Mesodermal cell (in vitro differentiated cells): ENCODE results near the gene TRUB1.
"Not testable (repeated sequence)": the region's sequence is repeated elsewhere in the genome, so short reads cannot be mapped to it uniquely, and the experiment has no call there.

Source experiments
- H3K27ac ChIP-seq: 2 replicates; pipeline ENCODE4 v1.7.0; 2013; ENCODE audit warnings: mild to moderate bottlenecking, low read depth, low read length, moderate library complexity; ENCODE audit not compliant: severe bottlenecking
- H3K36me3 ChIP-seq: 2 replicates; pipeline ENCODE4 v1.7.1; 2013; ENCODE audit warnings: mild to moderate bottlenecking, low read length, moderate library complexity; ENCODE audit not compliant: control insufficient read depth, insufficient read depth
- H3K4me1 ChIP-seq: one replicate; pipeline ENCODE4 v1.7.1; 2013; ENCODE audit warnings: mild to moderate bottlenecking, low read length; ENCODE audit not compliant: insufficient read depth, control insufficient read depth, poor library complexity, severe bottlenecking
- H3K4me3 ChIP-seq: 2 replicates; pipeline ENCODE4 v1.7.0; 2013; ENCODE audit warnings: low read length, control low read depth, mild to moderate bottlenecking; ENCODE audit not compliant: insufficient read depth, poor library complexity, severe bottlenecking; ENCODE audit errors: extremely low read depth
- H3K9me3 ChIP-seq: 2 replicates; pipeline ENCODE4 v1.7.1; 2013; ENCODE audit warnings: mild to moderate bottlenecking, low read length, moderate library complexity; ENCODE audit not compliant: control insufficient read depth
- WGBS, 2 experiments: methylation state at CpG; one replicate each; pipeline ENCODE4 v1.1.5; 2013; ENCODE audit warnings: missing lambda C conversion rate in 2 of 2; ENCODE audit not compliant: insufficient coverage in 2 of 2; 5-methylcytosine and 5-hydroxymethylcytosine counted together

Gene TRUB1

GRCh38 chr10:114923551-114923950 is 14.4 kb upstream of the TRUB1 start:
- Histone ChIP-seq H3K36me3 (no peaks in the 10 kb centered on the region), H3K4me3 (no peak overlapping the region), H3K4me1 (peaks cover 14% of the 10 kb centered on the region), H3K27ac (no peak overlapping the region), H3K9me3 (no peaks in the 10 kb centered on the region)
- 100% methylated on average over 1 of the region's 2 CpGs for WGBS, 2 experiments

- Histone ChIP-seq H3K9me3 (no peaks in the 10 kb centered on the region), H3K4me1 (peaks cover 12% of the 10 kb centered on the region), H3K4me3 (no peak overlapping the region), H3K27ac (peak overlapping the region; percentile 67), H3K36me3 (no peaks in the 10 kb centered on the region)
- 80 to 92% methylated on average over 1 to 2 of the region's 3 CpGs for WGBS, 2 experiments
Measured at GRCh38 chr10:114925587-114926586, 12.1 kb upstream of the TRUB1 start.

DNA sequence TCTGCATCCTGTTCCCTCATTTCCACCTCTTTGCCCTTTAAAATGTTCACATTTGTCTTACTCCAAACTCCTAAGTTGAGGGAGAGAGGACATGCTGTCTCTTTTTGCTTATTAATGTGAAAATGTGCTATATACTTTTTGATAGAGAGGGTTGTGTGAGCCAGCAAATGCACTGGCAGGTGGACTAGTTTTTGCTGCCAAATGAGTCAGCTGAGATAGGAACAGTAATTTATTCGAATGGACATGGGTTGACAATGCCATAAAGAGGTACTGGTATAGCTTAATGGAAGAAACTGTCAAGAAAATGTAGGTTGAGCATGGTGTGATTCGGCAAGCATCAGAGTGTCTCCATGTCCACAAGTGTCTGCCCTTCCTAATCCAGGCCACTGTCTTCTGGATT is 9.2 kb upstream of the TRUB1 start:
- 62 to 92% methylated on average over 2 of the region's 2 CpGs for WGBS, 2 experiments
- H3K36me3 ChIP-seq, result no peaks in the 10 kb centered on the region
- peaks cover 12% of the 10 kb centered on the region for H3K4me1 ChIP-seq
- H3K27ac ChIP-seq, result no peak overlapping the region
- no peak overlapping the region for H3K4me3 ChIP-seq
- H3K9me3 ChIP-seq, result peaks cover 4% of the 10 kb centered on the region

- 86 to 90% methylated on average over 2 of the region's 4 CpGs for WGBS, 2 experiments
- Histone ChIP-seq H3K4me1 (peaks cover 9% of the 10 kb centered on the region), H3K27ac (no peak overlapping the region), H3K4me3 (no peak overlapping the region), H3K9me3 (peaks cover 4% of the 10 kb centered on the region), H3K36me3 (no peaks in the 10 kb centered on the region)
Measured at GRCh38 chr10:114930320-114930719, 7.7 kb upstream of the TRUB1 start.

- H3K4me3 ChIP-seq, result no peak overlapping the region
- no peaks in the 10 kb centered on the region for H3K36me3 ChIP-seq
- H3K27ac ChIP-seq, result no peak overlapping the region
- peaks cover 4% of the 10 kb centered on the region for H3K9me3 ChIP-seq
- 80 to 100% methylated on average over 1 of the region's 2 CpGs for WGBS, 2 experiments
- H3K4me1 ChIP-seq, result peaks cover 3% of the 10 kb centered on the region
Measured at GRCh38 chr10:114931072-114931679, 6.8 kb upstream of the TRUB1 start.

DNA sequence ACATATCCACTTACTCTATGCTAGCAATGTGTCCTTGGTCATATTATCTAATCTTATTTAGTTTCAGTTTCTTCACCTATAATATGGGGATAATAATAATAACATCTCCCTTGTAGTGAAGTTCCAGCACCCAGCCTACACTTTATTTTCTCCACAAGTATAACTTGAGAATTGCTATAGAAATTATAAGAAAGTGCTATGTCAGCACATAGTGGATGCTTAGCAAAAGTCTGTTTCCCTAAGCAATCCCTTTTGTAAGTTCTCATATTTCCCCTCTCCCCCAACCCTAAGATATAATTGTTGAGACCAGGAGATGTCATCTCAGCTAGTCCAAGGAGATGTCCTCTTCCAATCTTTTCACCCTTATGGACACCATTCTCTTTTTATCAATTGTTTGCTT is 5.8 kb upstream of the TRUB1 start:
- Histone ChIP-seq H3K27ac (no peak overlapping the region), H3K9me3 (peaks cover 4% of the 10 kb centered on the region), H3K4me1 (no peaks in the 10 kb centered on the region), H3K36me3 (no peaks in the 10 kb centered on the region), H3K4me3 (no peak overlapping the region)

DNA sequence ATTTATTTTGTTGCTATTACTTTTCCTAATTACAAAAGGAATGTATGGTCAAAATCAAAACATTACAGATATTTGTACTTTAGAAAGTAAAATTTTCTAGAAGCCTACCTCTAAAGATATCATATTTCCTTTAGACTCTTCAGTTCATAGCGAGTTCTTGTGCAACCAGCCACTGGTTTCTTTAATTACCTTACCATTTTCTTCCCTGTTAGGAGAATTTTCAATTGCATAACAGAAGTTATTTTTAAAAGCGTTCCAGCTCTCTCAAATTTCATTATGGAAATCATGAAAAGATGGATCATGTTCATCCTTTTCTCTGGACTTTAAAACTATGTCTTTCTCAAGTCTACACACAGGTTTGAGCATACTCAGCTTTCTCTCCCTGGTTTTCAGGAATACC is 5.0 kb upstream of the TRUB1 start:
- 100% methylated on average over 1 of the region's 2 CpGs for WGBS, 2 experiments
- no peaks in the 10 kb centered on the region for H3K36me3 ChIP-seq
- H3K9me3 ChIP-seq, result peaks cover 4% of the 10 kb centered on the region
- H3K27ac ChIP-seq, result no peak overlapping the region
- H3K4me1 ChIP-seq, result no peaks in the 10 kb centered on the region
- H3K4me3 ChIP-seq, result no peak overlapping the region

DNA sequence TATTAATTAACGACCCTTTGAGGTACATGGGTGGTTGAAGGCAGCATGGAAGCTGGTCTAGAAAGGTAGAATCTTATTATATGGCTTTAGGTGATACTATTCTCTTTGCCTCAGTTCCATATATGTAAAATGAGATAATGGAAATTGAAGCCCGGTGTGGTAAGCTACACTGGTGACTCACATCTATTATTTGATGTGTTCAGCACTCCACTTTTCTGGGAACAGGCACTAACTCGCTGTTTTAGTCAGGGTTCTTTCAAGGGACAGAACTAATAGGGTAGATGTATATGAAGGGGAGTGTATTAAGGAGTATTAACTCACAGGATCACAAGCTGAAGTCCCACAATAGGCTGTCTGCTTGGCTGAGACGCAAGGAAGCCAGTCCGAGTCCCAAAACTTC is 4.4 kb upstream of the TRUB1 start:
- 88 to 92% methylated on average over 3 to 5 of the region's 5 CpGs for WGBS, 2 experiments
- no peaks in the 10 kb centered on the region for H3K36me3 ChIP-seq

DNA sequence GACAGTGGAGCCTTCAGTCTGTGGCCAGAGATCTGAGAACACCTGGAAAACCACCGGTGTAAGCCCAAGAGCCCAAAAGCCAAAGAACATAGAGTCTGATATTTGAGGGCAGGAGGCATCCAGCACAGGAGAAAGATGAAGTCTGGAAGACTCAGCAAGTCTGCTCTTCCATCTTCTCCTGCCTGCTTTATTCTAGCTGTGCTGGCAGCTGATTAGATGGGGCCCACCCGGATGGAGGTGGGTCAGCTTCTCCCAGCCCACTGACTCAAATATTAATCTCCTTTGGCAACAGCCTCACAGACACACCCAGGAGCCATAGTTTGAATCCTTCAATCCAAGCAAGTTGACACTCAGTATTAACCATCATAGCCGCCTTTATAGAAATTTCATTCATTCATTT is 4.0 kb upstream of the TRUB1 start:
- H3K27ac ChIP-seq, H3K36me3 ChIP-seq, H3K4me3 ChIP-seq, H3K9me3 ChIP-seq, H3K4me1 ChIP-seq: not testable (repeated sequence)
- 36 to 42% methylated on average over 2 of the region's 3 CpGs for WGBS, 2 experiments

More for the DNA sequence above, 4.4 kb upstream of the TRUB1 start:
- no peaks in the 10 kb centered on the region for H3K4me1 ChIP-seq
- peaks cover 4% of the 10 kb centered on the region for H3K9me3 ChIP-seq
- H3K27ac ChIP-seq, result no peak overlapping the region
- H3K4me3 ChIP-seq, result no peak overlapping the region

DNA sequence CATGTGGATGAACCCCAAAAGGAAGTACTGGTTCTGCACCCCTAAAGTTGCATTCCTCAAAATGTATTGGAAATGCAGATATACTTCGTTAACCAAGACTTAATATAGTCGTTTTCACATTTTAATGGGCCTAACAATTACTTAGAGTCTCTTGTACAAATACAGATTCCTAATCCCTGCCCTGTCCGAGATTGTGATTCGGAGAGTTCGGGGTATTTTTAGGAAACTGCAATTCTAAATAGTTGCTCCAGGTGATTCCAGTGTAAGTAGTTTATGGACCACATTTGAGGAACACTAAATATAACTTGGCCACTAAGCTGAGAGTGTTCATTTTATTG is 830 bp downstream of the TRUB1 start:
- no peaks in the 10 kb centered on the region for H3K9me3 ChIP-seq
- WGBS, 2 experiments, result 21% methylated on average over 2 of the region's 5 CpGs; no CpG with 5 or more reads in 1 of the 2 experiments
- H3K4me1 ChIP-seq, result peaks cover 11% of the 10 kb centered on the region
- peak overlapping the region; percentile 87 for H3K27ac ChIP-seq
- H3K36me3 ChIP-seq, result peaks cover 29% of the 10 kb centered on the region
- peak overlapping the region; percentile 90 for H3K4me3 ChIP-seq

- peaks cover 11% of the 10 kb centered on the region for H3K4me1 ChIP-seq
- H3K27ac ChIP-seq, result peak overlapping the region; percentile 20
- peaks cover 46% of the 10 kb centered on the region for H3K36me3 ChIP-seq
- no peaks in the 10 kb centered on the region for H3K9me3 ChIP-seq
- H3K4me3 ChIP-seq, result no peak overlapping the region
- WGBS, 2 experiments, result 100% methylated on average over 1 of the region's 4 CpGs; no CpG with 5 or more reads in 1 of the 2 experiments
Measured at GRCh38 chr10:114940735-114941134, 2.7 kb downstream of the TRUB1 start.
